Mucosa of descending colon (tissue), 3 donors: ENCODE results near the gene ARRDC2. TPM values are rescaled to one million over a fixed set of nuclear protein-coding genes. Genes with fewer than 3 reads are reported as not detected.

Source experiments
- ATAC-seq: fragments of 200-7000 bp; cut with Tn5 transposase; one replicate; pipeline ENCODE4 v1.9.1; 2020; ENCODE audit warnings: mild to moderate bottlenecking, moderate library complexity
- DNase-seq, 3 donors: peaks; one replicate each; pipeline ENCODE4 v3.0.0-alpha.2; 2020
- H3K36me3 ChIP-seq: fragments of 200-600 bp; one replicate; pipeline ENCODE4 v1.8.0; 2021; ENCODE audit warnings: low read depth, mild to moderate bottlenecking
- H3K4me1 ChIP-seq: fragments of 200-600 bp; one replicate; pipeline ENCODE4 v1.8.0; 2021; ENCODE audit warnings: low read depth, mild to moderate bottlenecking
- H3K4me3 ChIP-seq: fragments of 200-600 bp; one replicate; pipeline ENCODE4 v1.8.0; 2021; ENCODE audit warnings: mild to moderate bottlenecking
- H3K9me3 ChIP-seq: fragments of 200-600 bp; one replicate; pipeline ENCODE4 v1.8.0; 2021; ENCODE audit warnings: mild to moderate bottlenecking
- intact Hi-C, 2 donors: fragments of 100-400 bp; cut with DNase I in 1 of 2; cut with micrococcal nuclease in 1 of 2; formaldehyde crosslinking; loops; one replicate each; pipeline versions ENCODE4 v1.11.0 to v1.11.1; 2022; cut with DNase I, micrococcal nuclease
- total RNA-seq, 3 donors: library from RNA; stranded (reverse); fragmentation: NEBNext Ultra II Directional in 2 of 3; extraction: Animal tissue kit (Norgen Biotek cat#: 25700) in 2 of 3; gene quantifications; one replicate each; pipeline versions ENCODE4 v1.2.1 to v1.2.4, GENCODE V29; 2021 to 2023
- TF ChIP-seq, protein P1 (sequence below): fragments of 200-600 bp; IDR thresholded peaks from one replicate; pipeline ENCODE4 v1.8.0; 2022; ENCODE audit warnings: antibody characterized with exemption, mild to moderate bottlenecking
- donor health status: DM: no; HTN: no; CAD: no; lungs with moderate emphysema.
- donor health status: DM: no; HTN: no; CAD: no.
- donor health status: DM: no; HTN: yes; CAD: no.

Gene ARRDC2
- total RNA-seq, 3 donors from 2014 or later, result 26.4 to 31.1 (median 30.8) TPM

- Histone ChIP-seq H3K4me3 (no peak overlapping the region), H3K36me3 (no peaks in the 10 kb centered on the region), H3K9me3 (no peaks in the 10 kb centered on the region), H3K4me1 (peaks cover 3% of the 10 kb centered on the region)
- intact Hi-C loops, result loop anchor here (2.0 to 5.0 kb wide), 2 partner anchors 52 kb away; partner anchors contain the start of gene ARRDC2 (in 1 of the 2)
- DNase-seq, result no peak
- TF ChIP-seq, protein P1, sequence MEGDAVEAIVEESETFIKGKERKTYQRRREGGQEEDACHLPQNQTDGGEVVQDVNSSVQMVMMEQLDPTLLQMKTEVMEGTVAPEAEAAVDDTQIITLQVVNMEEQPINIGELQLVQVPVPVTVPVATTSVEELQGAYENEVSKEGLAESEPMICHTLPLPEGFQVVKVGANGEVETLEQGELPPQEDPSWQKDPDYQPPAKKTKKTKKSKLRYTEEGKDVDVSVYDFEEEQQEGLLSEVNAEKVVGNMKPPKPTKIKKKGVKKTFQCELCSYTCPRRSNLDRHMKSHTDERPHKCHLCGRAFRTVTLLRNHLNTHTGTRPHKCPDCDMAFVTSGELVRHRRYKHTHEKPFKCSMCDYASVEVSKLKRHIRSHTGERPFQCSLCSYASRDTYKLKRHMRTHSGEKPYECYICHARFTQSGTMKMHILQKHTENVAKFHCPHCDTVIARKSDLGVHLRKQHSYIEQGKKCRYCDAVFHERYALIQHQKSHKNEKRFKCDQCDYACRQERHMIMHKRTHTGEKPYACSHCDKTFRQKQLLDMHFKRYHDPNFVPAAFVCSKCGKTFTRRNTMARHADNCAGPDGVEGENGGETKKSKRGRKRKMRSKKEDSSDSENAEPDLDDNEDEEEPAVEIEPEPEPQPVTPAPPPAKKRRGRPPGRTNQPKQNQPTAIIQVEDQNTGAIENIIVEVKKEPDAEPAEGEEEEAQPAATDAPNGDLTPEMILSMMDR, result no peak
- no peak for ATAC-seq
Observed at GRCh38 chr19:18059297-18059696, 51.3 kb downstream of the ARRDC2 start.

DNA sequence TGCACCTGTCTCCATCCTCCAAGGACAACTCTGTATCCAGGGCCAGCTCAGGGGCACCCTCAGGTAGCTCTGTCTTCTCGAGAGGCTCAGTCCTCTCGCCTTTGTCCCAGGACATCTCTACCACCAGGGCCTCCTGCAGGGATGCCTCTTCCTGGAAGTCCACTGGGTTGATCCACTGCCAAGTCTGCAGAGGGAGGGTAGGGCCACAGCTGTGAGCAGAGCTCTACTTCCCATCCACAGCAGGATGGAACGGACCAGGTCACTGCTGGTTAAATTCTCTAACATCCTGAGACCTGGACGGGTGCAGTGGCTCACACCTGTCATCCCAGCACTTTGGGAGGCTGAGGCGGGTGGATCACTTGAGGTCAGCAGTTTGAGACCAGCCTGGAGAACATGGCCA lies 51.9 kb downstream of the ARRDC2 start:
- H3K9me3 ChIP-seq, result no peaks in the 10 kb centered on the region
- no peak overlapping the region for H3K4me3 ChIP-seq
- ATAC-seq (no peak), DNase-seq (no peak)
- intact Hi-C loops, result loop anchor here (2.0 to 5.0 kb wide), 2 partner anchors 53 kb away; partner anchors contain the start of gene ARRDC2 (in 1 of the 2)
- H3K4me1 ChIP-seq, result peaks cover 5% of the 10 kb centered on the region
- TF ChIP-seq, protein P1, result no peak
- no peaks in the 10 kb centered on the region for H3K36me3 ChIP-seq

DNA sequence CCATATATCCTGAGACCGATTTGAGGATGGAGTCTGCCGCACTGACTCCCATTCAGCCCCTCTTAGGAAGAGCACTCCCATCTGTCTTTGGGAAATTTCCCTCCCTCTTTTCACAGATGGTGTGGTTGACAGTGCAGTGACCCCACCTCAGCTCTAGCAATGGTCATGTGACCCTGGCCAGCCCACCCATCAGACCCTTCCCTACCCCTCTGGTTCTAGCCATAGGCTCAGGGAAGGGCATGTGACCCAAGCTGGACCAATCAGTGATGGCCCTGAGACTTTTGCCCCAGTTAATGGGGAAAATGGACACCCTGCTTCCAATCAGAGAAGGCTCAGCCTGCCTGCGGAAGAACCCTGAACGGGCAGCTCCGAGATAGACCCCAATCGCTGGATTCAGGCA lies 52.5 kb downstream of the ARRDC2 start:
- H3K4me3 ChIP-seq, result no peak overlapping the region
- TF ChIP-seq, protein P1, result no peak
- no peak for ATAC-seq
- no peaks in the 10 kb centered on the region for H3K36me3 ChIP-seq
- DNase-seq, result no peak
- no peaks in the 10 kb centered on the region for H3K9me3 ChIP-seq
- peaks cover 6% of the 10 kb centered on the region for H3K4me1 ChIP-seq
- intact Hi-C loops, result no loop called here

- ATAC-seq (no peak), DNase-seq (no peak)
- no peaks in the 10 kb centered on the region for H3K36me3 ChIP-seq
- TF ChIP-seq, protein P1, result no peak
- no peak overlapping the region for H3K4me3 ChIP-seq
- no peaks in the 10 kb centered on the region for H3K9me3 ChIP-seq
- intact Hi-C loops, result no loop called here
- H3K4me1 ChIP-seq, result peaks cover 6% of the 10 kb centered on the region
Observed at GRCh38 chr19:18062028-18062427, 54.1 kb downstream of the ARRDC2 start.

GRCh38 chr19:18063463-18063862 lies 55.5 kb downstream of the ARRDC2 start:
- Histone ChIP-seq H3K4me3 (no peak overlapping the region), H3K4me1 (peaks cover 3% of the 10 kb centered on the region), H3K9me3 (no peaks in the 10 kb centered on the region), H3K36me3 (no peaks in the 10 kb centered on the region)
- TF ChIP-seq, protein P1, result no peak
- DNase-seq, result no peak
- no peak for ATAC-seq
- intact Hi-C loops, result no loop called here

Other genes with a start within 250 kb of the ARRDC2 start
- gene B3GNT3, start 213.0 kb upstream of the ARRDC2 start, total RNA-seq, result 100 to 1,000 TPM in 2 of 3 donors, 10 to 100 TPM in 1; 77.6 to 205 (median 189) TPM
- gene INSL3, start 186.7 kb upstream of the ARRDC2 start, total RNA-seq, result not detected
- 1 to 10 TPM; 3.1 to 9.1 (median 5.4) TPM for gene JAK3, start 160.2 kb upstream of the ARRDC2 start, total RNA-seq
- 1,000 to 10,000 TPM; 1,368 to 1,650 (median 1,462) TPM for gene RPL18A, start 148.3 kb upstream of the ARRDC2 start, total RNA-seq
- gene SLC5A5, start 136.2 kb upstream of the ARRDC2 start, total RNA-seq, result under 1 TPM in 1 of 3 donors, not detected in 2; 0.19 TPM
- 10 to 100 TPM; 30.2 to 78.4 (median 56.3) TPM for gene CCDC124, start 75.2 kb upstream of the ARRDC2 start, total RNA-seq
- under 1 TPM in 1 of 3 donors, not detected in 2; 0.79 TPM for gene KCNN1, start 41.1 kb upstream of the ARRDC2 start, total RNA-seq
- gene IL12RB1, start 78.8 kb downstream of the ARRDC2 start, total RNA-seq, result 1 to 10 TPM; 1.8 to 4.0 (median 2.2) TPM
- 10 to 100 TPM; 25.2 to 37.3 (median 34.7) TPM for gene MAST3, start 89.6 kb downstream of the ARRDC2 start, total RNA-seq
- 10 to 100 TPM; 31.6 to 40.0 (median 35.2) TPM for gene PIK3R2, start 145.0 kb downstream of the ARRDC2 start, total RNA-seq
- 100 to 1,000 TPM in 1 of 3 donors, 10 to 100 TPM in 2; 46.6 to 122 (median 49.4) TPM for gene IFI30, start 165.6 kb downstream of the ARRDC2 start, total RNA-seq
- gene MPV17L2, start 185.0 kb downstream of the ARRDC2 start, total RNA-seq, result 10 to 100 TPM in 2 of 3 donors, 1 to 10 TPM in 1; 6.7 to 12.4 (median 12.0) TPM
- gene RAB3A, start 195.9 kb downstream of the ARRDC2 start, total RNA-seq, result 1 to 10 TPM; 5.7 to 7.6 (median 6.8) TPM
- gene PDE4C, start 218.3 kb downstream of the ARRDC2 start, total RNA-seq, result 1 to 10 TPM; 2.5 to 7.7 (median 6.2) TPM